Measurements from ENCODE around the gene PAX8. TPM values are rescaled to one million over a fixed set of nuclear protein-coding genes. Genes with fewer than 3 reads are reported as not detected.

The PAX8 gene
- total RNA-seq, 1 experiment from 2014 or later = 3.4 TPM

DNA sequence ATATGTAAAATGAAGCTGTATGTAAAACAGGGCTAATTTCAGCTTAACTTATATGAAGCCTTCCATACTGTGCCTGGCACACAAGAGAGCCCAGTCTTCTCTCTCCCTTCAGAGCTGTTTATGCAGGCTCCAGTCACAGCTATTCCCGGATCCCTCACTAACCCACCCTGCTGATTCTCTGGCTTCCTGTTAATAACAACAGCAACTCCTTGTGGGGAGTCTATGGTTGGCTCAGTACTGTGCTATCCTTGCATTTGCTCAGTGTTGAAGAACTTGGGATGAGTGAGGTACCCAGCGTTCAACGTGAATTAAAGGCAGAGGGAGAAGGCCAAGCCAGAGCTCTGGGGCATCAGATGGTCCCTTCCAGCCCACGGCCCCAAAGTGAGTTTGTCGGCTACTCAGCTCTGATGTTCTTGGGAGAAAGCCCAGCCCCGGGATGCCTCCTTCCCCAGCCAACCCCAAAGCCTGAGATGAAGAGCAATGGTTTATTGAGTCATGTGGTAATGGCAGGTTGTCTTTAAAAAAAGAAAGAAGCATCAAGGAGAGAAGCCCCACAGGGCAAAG lies 61.7 kb downstream of the PAX8 start:
- Histone ChIP-seq H3K27me3 (ENCODE audit: low read length) (no peaks in the 10 kb centered on the region), H3K9me2 (replicated peaks; ENCODE audit: low read length) (no peaks in the 10 kb centered on the region), H3K36me3 (ENCODE audit: low read depth, low read length) (no peaks in the 10 kb centered on the region), H3K4me2 (ENCODE audit: low read length) (no peak overlapping the region), H3F3A (ENCODE audit: low read length, unreplicated experiment) (no peaks in the 10 kb centered on the region), H4K20me1 (ENCODE audit: low read length) (no peaks in the 10 kb centered on the region), H3K9me3 (ENCODE audit: low read length) (no peaks in the 10 kb centered on the region), H2AFZ (ENCODE audit: low read length) (no peak overlapping the region), H3K9ac (ENCODE audit: low read length) (no peak overlapping the region), H3K79me2 (ENCODE audit: low read length) (no peaks in the 10 kb centered on the region), H3K4me1 (ENCODE audit: insufficient read depth, low read length) (peaks cover under 1% of the 10 kb centered on the region), H3K4me3 (ENCODE audit: low read length) (no peak overlapping the region), H3K27ac (ENCODE audit: low read length) (no peak overlapping the region)
- intact Hi-C loops (cut with micrococcal nuclease) = no loop called here
- DNase-seq (no peak), ATAC-seq (no peak)
- TF ChIP-seq, protein P1, sequence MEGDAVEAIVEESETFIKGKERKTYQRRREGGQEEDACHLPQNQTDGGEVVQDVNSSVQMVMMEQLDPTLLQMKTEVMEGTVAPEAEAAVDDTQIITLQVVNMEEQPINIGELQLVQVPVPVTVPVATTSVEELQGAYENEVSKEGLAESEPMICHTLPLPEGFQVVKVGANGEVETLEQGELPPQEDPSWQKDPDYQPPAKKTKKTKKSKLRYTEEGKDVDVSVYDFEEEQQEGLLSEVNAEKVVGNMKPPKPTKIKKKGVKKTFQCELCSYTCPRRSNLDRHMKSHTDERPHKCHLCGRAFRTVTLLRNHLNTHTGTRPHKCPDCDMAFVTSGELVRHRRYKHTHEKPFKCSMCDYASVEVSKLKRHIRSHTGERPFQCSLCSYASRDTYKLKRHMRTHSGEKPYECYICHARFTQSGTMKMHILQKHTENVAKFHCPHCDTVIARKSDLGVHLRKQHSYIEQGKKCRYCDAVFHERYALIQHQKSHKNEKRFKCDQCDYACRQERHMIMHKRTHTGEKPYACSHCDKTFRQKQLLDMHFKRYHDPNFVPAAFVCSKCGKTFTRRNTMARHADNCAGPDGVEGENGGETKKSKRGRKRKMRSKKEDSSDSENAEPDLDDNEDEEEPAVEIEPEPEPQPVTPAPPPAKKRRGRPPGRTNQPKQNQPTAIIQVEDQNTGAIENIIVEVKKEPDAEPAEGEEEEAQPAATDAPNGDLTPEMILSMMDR (conservative IDR thresholded peaks at IDR 0.05; ENCODE audit: low read depth, low read length) = no peak
- TF ChIP-seq EZH2 (IDR thresholded peaks at IDR 0.05; ENCODE audit: low read length, unreplicated experiment) (no peak), EZH2phosphoT487 (IDR thresholded peaks at IDR 0.05; ENCODE audit: borderline replicate concordance, low read length) (no peak)
- BruUV-seq (replicated peaks) = no TSS peak
- ChIA-PET POLR2A (ENCODE audit: unreplicated experiment) (no interaction called here), CTCF (no interaction called here)

DNA sequence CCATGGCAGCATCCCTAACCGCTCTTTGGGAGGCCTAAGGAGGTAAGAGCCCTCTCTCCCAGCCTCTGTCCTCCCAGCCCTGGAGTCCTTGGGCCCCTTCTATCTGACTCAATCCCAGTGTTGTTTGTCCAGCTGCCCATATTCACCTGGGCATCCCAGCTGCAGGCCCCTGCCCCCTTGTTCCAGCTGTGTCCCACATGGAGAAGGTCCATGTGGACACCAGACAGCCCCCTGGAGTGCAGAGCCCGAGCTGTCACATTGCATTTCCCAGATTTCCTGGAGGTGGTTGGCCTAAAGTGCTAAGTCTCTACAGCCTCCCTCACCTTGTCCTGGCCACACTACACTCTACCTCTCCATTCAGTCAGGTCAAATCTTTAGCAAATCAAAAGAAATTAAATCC lies 62.4 kb downstream of the PAX8 start:
- no peak overlapping the region for H2AFZ ChIP-seq (ENCODE audit: low read length)
- H3K79me2 ChIP-seq (ENCODE audit: low read length) = no peaks in the 10 kb centered on the region
- no peaks in the 10 kb centered on the region for H3K9me2 ChIP-seq (replicated peaks; ENCODE audit: low read length)
- no peak for TF ChIP-seq EZH2 (IDR thresholded peaks at IDR 0.05; ENCODE audit: low read length, unreplicated experiment)
- no peak for TF ChIP-seq EZH2phosphoT487 (IDR thresholded peaks at IDR 0.05; ENCODE audit: borderline replicate concordance, low read length)
- TF ChIP-seq, protein P1 (conservative IDR thresholded peaks at IDR 0.05; ENCODE audit: low read depth, low read length) = no peak
- POLR2A ChIA-PET (ENCODE audit: unreplicated experiment) = no interaction called here
- no peaks in the 10 kb centered on the region for H3K36me3 ChIP-seq (ENCODE audit: low read depth, low read length)
- H3K4me3 ChIP-seq (ENCODE audit: low read length) = no peak overlapping the region
- H3K27me3 ChIP-seq (ENCODE audit: low read length) = no peaks in the 10 kb centered on the region
- H3F3A ChIP-seq (ENCODE audit: low read length, unreplicated experiment) = no peaks in the 10 kb centered on the region
- H4K20me1 ChIP-seq (ENCODE audit: low read length) = no peaks in the 10 kb centered on the region
- CTCF ChIA-PET = no interaction called here
- BruUV-seq (replicated peaks) = no TSS peak
- H3K4me2 ChIP-seq (ENCODE audit: low read length) = no peak overlapping the region
- ATAC-seq (no peak), DNase-seq (no peak)
- intact Hi-C loops (cut with micrococcal nuclease) = no loop called here
- peaks cover 7% of the 10 kb centered on the region for H3K4me1 ChIP-seq (ENCODE audit: insufficient read depth, low read length)
- H3K9ac ChIP-seq (ENCODE audit: low read length) = no peak overlapping the region
- no peaks in the 10 kb centered on the region for H3K9me3 ChIP-seq (ENCODE audit: low read length)
- no peak overlapping the region for H3K27ac ChIP-seq (ENCODE audit: low read length)

DNA sequence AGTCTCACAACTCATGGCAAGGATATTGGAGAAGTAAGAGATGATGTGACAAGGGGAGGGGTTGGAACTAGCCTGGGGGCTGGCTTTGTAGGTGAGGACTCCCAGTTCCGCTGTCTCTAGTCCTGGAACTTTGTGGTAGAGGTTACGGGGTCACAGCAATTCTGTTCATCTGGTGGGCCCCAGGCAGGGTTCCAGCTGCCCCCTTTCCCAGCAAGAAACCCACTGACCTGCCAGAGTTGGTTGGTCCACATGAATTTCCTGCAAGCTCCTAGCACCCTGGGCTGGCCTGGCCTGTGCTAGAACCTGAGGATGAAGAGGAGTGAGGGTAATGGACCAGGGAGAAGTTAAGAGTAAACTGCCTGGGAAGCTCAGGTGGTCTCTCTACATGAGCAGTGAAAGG lies 63.7 kb downstream of the PAX8 start:
- no peak overlapping the region for H3K27ac ChIP-seq (ENCODE audit: low read length)
- intact Hi-C loops (cut with micrococcal nuclease) = no loop called here

More for the DNA sequence above, 63.7 kb downstream of the PAX8 start:
- Histone ChIP-seq H3F3A (ENCODE audit: low read length, unreplicated experiment) (no peaks in the 10 kb centered on the region), H2AFZ (ENCODE audit: low read length) (no peak overlapping the region), H3K4me3 (ENCODE audit: low read length) (no peak overlapping the region), H3K36me3 (ENCODE audit: low read depth, low read length) (no peaks in the 10 kb centered on the region), H3K9me3 (ENCODE audit: low read length) (no peaks in the 10 kb centered on the region), H3K4me2 (ENCODE audit: low read length) (no peak overlapping the region), H3K9me2 (replicated peaks; ENCODE audit: low read length) (no peaks in the 10 kb centered on the region), H3K9ac (ENCODE audit: low read length) (no peak overlapping the region), H3K27me3 (ENCODE audit: low read length) (no peaks in the 10 kb centered on the region), H3K79me2 (ENCODE audit: low read length) (no peaks in the 10 kb centered on the region), H3K4me1 (ENCODE audit: insufficient read depth, low read length) (peaks cover 20% of the 10 kb centered on the region), H4K20me1 (ENCODE audit: low read length) (no peaks in the 10 kb centered on the region)
- ChIA-PET CTCF (no interaction called here), POLR2A (ENCODE audit: unreplicated experiment) (no interaction called here)
- DNase-seq = no peak
- no TSS peak for BruUV-seq (replicated peaks)
- TF ChIP-seq, protein P1 (conservative IDR thresholded peaks at IDR 0.05; ENCODE audit: low read depth, low read length) = no peak
- no peak for TF ChIP-seq EZH2phosphoT487 (IDR thresholded peaks at IDR 0.05; ENCODE audit: borderline replicate concordance, low read length)
- no peak for TF ChIP-seq EZH2 (IDR thresholded peaks at IDR 0.05; ENCODE audit: low read length, unreplicated experiment)
- ATAC-seq = no peak
